Trophoblast cell (in vitro differentiated cells and primary cell): ENCODE results near the gene ZPR1.
"Not testable (repeated sequence)": the region's sequence is repeated elsewhere in the genome, so short reads cannot be mapped to it uniquely, and the experiment has no call there.

Source experiments
- DNase-seq, 2 donors: peaks; one replicate each; pipeline ENCODE4 v3.0.0-alpha.2; 2016
- H2AFZ ChIP-seq: 2 replicates; pipeline ENCODE4 v1.6.1; 2013; ENCODE audit warnings: low read length, moderate library complexity, mild to moderate bottlenecking; ENCODE audit not compliant: insufficient read depth, poor library complexity
- H2AK5ac ChIP-seq: 2 replicates; pipeline ENCODE4 v1.6.1; 2013; ENCODE audit warnings: mild to moderate bottlenecking, low read length
- H2BK120ac ChIP-seq: 2 replicates; pipeline ENCODE4 v1.6.1; 2013; ENCODE audit warnings: low read length, mild to moderate bottlenecking, moderate library complexity; ENCODE audit not compliant: insufficient read depth, poor library complexity
- H2BK12ac ChIP-seq: 2 replicates; pipeline ENCODE4 v1.6.1; 2013; ENCODE audit warnings: mild to moderate bottlenecking, low read length, moderate library complexity
- H2BK5ac ChIP-seq: 2 replicates; pipeline ENCODE4 v1.6.1; 2013; ENCODE audit warnings: low read length, low read depth, moderate library complexity, mild to moderate bottlenecking; ENCODE audit not compliant: poor library complexity
- H3K14ac ChIP-seq: 2 replicates; pipeline ENCODE4 v1.6.1; 2013; ENCODE audit warnings: mild to moderate bottlenecking, low read length
- H3K18ac ChIP-seq: 2 replicates; pipeline ENCODE4 v1.6.1; 2013; ENCODE audit warnings: mild to moderate bottlenecking, low read length
- H3K23ac ChIP-seq: 2 replicates; pipeline ENCODE4 v1.6.1; 2013; ENCODE audit warnings: low read length
- H3K27ac ChIP-seq: 2 replicates; pipeline ENCODE4 v1.5.1; 2013; ENCODE audit warnings: low read depth, mild to moderate bottlenecking, inconsistent platforms, low read length, moderate library complexity
- H3K27me3 ChIP-seq: 2 replicates; pipeline ENCODE4 v1.6.1; 2013; ENCODE audit warnings: inconsistent platforms, mild to moderate bottlenecking, low read length, moderate library complexity; ENCODE audit not compliant: insufficient read depth
- H3K36me3 ChIP-seq, 2 experiments: 1 replicate in 1 of 2; 2 replicates in 1 of 2; pipeline ENCODE4 v1.6.1; 2013; ENCODE audit warnings: low read length in 2 of 2, mild to moderate bottlenecking in 2 of 2, moderate library complexity in 1 of 2; ENCODE audit not compliant: insufficient read depth in 2 of 2, control insufficient read depth in 1 of 2
- H3K4ac ChIP-seq: 2 replicates; pipeline ENCODE4 v1.6.1; 2013; ENCODE audit warnings: low read depth, mild to moderate bottlenecking, low read length, moderate library complexity
- H3K4me1 ChIP-seq, 2 experiments: 1 replicate in 1 of 2; 2 replicates in 1 of 2; pipeline ENCODE4 v1.6.1; 2013; ENCODE audit warnings: low read length in 2 of 2, mild to moderate bottlenecking in 2 of 2, moderate library complexity in 1 of 2; ENCODE audit not compliant: insufficient read depth in 2 of 2, control insufficient read depth in 1 of 2
- H3K4me2 ChIP-seq: 2 replicates; pipeline ENCODE4 v1.6.1; 2013; ENCODE audit warnings: inconsistent platforms, mild to moderate bottlenecking, low read length, moderate library complexity
- H3K4me3 ChIP-seq: 2 replicates; pipeline ENCODE4 v1.5.1; 2013; ENCODE audit warnings: mild to moderate bottlenecking, low read depth, low read length, inconsistent platforms
- H3K79me1 ChIP-seq: one replicate; pipeline ENCODE4 v1.6.1; 2013; ENCODE audit warnings: low read length
- H3K79me2 ChIP-seq: 2 replicates; pipeline ENCODE4 v1.6.1; 2013; ENCODE audit warnings: low read length, mild to moderate bottlenecking; ENCODE audit not compliant: control insufficient read depth, insufficient read depth, poor library complexity
- H3K9ac ChIP-seq: 2 replicates; pipeline ENCODE4 v1.6.1; 2013; ENCODE audit warnings: mild to moderate bottlenecking, low read length
- H3K9me3 ChIP-seq: 2 replicates; pipeline ENCODE4 v1.6.1; 2013; ENCODE audit warnings: low read depth, mild to moderate bottlenecking, control low read depth, inconsistent platforms, low read length; ENCODE audit not compliant: insufficient read depth
- H4K12ac ChIP-seq: 2 replicates; pipeline ENCODE4 v1.6.1; 2013; ENCODE audit warnings: low read depth, mild to moderate bottlenecking, low read length, moderate library complexity
- H4K8ac ChIP-seq: 2 replicates; pipeline ENCODE4 v1.6.1; 2013; ENCODE audit warnings: low read depth, mild to moderate bottlenecking, low read length, moderate library complexity
- H4K91ac ChIP-seq: one replicate; pipeline ENCODE4 v1.6.1; 2013; ENCODE audit warnings: low read depth, mild to moderate bottlenecking, low read length, moderate library complexity
- WGBS: extraction: QIAGEN DNeasy Blood & Tissue Kit; methylation state at CpG from one replicate; pipeline ENCODE4 v1.1.7; 2013; ENCODE audit warnings: missing lambda C conversion rate; ENCODE audit not compliant: insufficient read length, insufficient coverage; ENCODE audit errors: extremely low coverage; 5-methylcytosine and 5-hydroxymethylcytosine counted together

ZPR1 gene

GRCh38 chr11:116801662-116802061 lies 13.8 kb upstream of the ZPR1 start:
- H3K14ac ChIP-seq, H3K79me1 ChIP-seq, DNase-seq, H3K27ac ChIP-seq, H3K9ac ChIP-seq, H3K36me3 ChIP-seq, H3K4ac ChIP-seq, H3K23ac ChIP-seq, H2BK120ac ChIP-seq, H4K91ac ChIP-seq, H3K4me2 ChIP-seq, H3K4me1 ChIP-seq, H4K12ac ChIP-seq, H3K4me3 ChIP-seq, H2AFZ ChIP-seq, H3K79me2 ChIP-seq, H4K8ac ChIP-seq, H2BK12ac ChIP-seq, H3K18ac ChIP-seq, H3K9me3 ChIP-seq, H2AK5ac ChIP-seq, H2BK5ac ChIP-seq, H3K27me3 ChIP-seq: not testable (repeated sequence)

- H3K79me1 ChIP-seq = no peaks in the 10 kb centered on the region
These were observed 12.8 kb upstream of the ZPR1 start for GRCh38 chr11:116800610-116801009.

DNA sequence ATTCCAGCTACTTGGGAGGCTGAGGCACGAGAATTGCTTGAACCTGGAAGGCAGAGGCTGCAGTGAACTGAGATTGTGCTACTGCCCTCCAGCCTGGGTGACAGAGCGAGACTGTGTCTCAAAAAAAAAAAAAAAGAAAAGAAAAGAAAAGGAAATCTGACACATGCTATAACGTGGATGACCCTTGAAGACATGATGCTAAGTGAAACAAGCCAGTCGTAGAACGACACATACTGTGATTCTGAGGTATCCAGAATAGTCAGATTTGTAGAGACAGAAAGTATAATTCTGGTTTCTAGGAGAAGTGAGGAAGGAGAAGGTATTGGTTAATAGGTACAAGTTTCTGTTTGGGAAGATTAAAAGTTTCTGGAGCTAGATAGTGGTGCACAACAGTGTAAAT lies 10.5 kb upstream of the ZPR1 start:
- no peak overlapping the region for H4K91ac ChIP-seq
- no peaks in the 10 kb centered on the region for H3K79me1 ChIP-seq
- no peak overlapping the region for H3K4me2 ChIP-seq
- no peaks in the 10 kb centered on the region for H3K79me2 ChIP-seq
- H3K23ac ChIP-seq = no peak overlapping the region
- H4K8ac ChIP-seq = no peak overlapping the region
- no peak overlapping the region for H2BK12ac ChIP-seq
- no peaks in the 10 kb centered on the region for H3K9me3 ChIP-seq
- no peak overlapping the region for H3K4ac ChIP-seq
- no peak overlapping the region for H3K27ac ChIP-seq
- no peak overlapping the region for H2AK5ac ChIP-seq
- no peaks in the 10 kb centered on the region for H3K4me1 ChIP-seq
- no peak overlapping the region for H3K18ac ChIP-seq
- no peaks in the 10 kb centered on the region for H3K36me3 ChIP-seq
- DNase-seq = no peak
- H3K9ac ChIP-seq = no peak overlapping the region
- no peak overlapping the region for H2BK120ac ChIP-seq
- no peaks in the 10 kb centered on the region for H3K27me3 ChIP-seq
- WGBS = no CpG with 5 or more reads among the region's 5 CpGs
- no peak overlapping the region for H2BK5ac ChIP-seq
- H4K12ac ChIP-seq = no peak overlapping the region
- no peak overlapping the region for H3K4me3 ChIP-seq
- no peak overlapping the region for H2AFZ ChIP-seq
- H3K14ac ChIP-seq = no peak overlapping the region

More at GRCh38 chr11:116800610-116801009, 12.8 kb upstream of the ZPR1 start:
- Histone ChIP-seq H2AK5ac (no peak overlapping the region), H4K91ac (no peak overlapping the region), H3K4me1 (no peaks in the 10 kb centered on the region), H3K36me3 (no peaks in the 10 kb centered on the region), H3K4ac (no peak overlapping the region), H3K14ac (no peak overlapping the region), H3K27me3 (no peaks in the 10 kb centered on the region), H3K18ac (no peak overlapping the region), H2AFZ (no peak overlapping the region), H2BK5ac (no peak overlapping the region), H3K9me3 (no peaks in the 10 kb centered on the region), H2BK120ac (no peak overlapping the region), H3K23ac (no peak overlapping the region), H3K79me2 (no peaks in the 10 kb centered on the region), H3K4me3 (no peak overlapping the region), H3K27ac (no peak overlapping the region), H4K8ac (no peak overlapping the region), H3K9ac (no peak overlapping the region), H3K4me2 (no peak overlapping the region), H2BK12ac (no peak overlapping the region), H4K12ac (no peak overlapping the region)
- WGBS = no CpG with 5 or more reads among the region's 2 CpGs
- DNase-seq = no peak

GRCh38 chr11:116797816-116798215 lies 10.0 kb upstream of the ZPR1 start:
- Histone ChIP-seq H2BK12ac (no peak overlapping the region), H4K91ac (no peak overlapping the region)

More at GRCh38 chr11:116797816-116798215, 10.0 kb upstream of the ZPR1 start:
- Histone ChIP-seq H3K9ac (no peak overlapping the region), H4K12ac (no peak overlapping the region), H4K8ac (no peak overlapping the region), H3K4me2 (no peak overlapping the region), H3K4me1 (peaks cover 1% of the 10 kb centered on the region in 2 experiments), H2BK5ac (no peak overlapping the region), H3K79me1 (no peaks in the 10 kb centered on the region), H3K4me3 (no peak overlapping the region), H3K9me3 (no peaks in the 10 kb centered on the region), H2AFZ (no peak overlapping the region), H3K14ac (no peak overlapping the region), H3K27ac (no peak overlapping the region), H3K36me3 (no peaks in the 10 kb centered on the region), H2AK5ac (no peak overlapping the region), H3K27me3 (no peaks in the 10 kb centered on the region), H3K18ac (no peak overlapping the region), H3K79me2 (no peaks in the 10 kb centered on the region), H2BK120ac (no peak overlapping the region), H3K4ac (no peak overlapping the region), H3K23ac (no peak overlapping the region)
- no CpG with 5 or more reads among the region's 5 CpGs for WGBS
- DNase-seq = peak in 1 of 2 donors; percentile 56
